ENCODE data around the gene VEGFC. TPM values are rescaled to one million over a fixed set of nuclear protein-coding genes. Genes with fewer than 3 reads are reported as not detected.

VEGFC gene
- total RNA-seq, 4 donors from 2014 or later: 34.4 to 58.7 (median 43.0) TPM

DNA sequence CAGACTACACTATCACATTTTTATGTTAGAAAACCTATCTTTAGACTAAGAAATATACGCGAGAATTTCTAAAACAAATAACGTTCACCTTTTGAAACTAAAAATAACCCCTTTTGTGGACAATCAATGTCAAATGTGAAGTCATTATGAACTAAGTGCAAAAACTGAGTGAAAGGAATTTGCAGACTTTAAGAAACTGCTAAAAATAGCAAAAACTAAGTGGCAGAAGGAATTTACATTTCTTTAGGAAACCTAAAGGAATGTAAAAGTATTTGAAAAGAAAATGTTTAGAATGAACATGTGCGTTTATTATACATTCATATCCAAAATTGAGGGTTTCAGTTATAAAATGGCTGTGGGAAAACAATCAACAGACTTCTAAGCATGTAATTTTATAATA lies 58.3 kb downstream of the VEGFC start:
- peaks cover 0 to 4% of the 10 kb centered on the region in 2 donors for H3K4me1 ChIP-seq
- H3K27me3 ChIP-seq: no peaks in the 10 kb centered on the region
- H3K4me3 ChIP-seq (replicated peaks in 1 of 3): no peak overlapping the region
- no peaks in the 10 kb centered on the region for H3K9me3 ChIP-seq
- intact Hi-C loops (cut with DNase I): no loop called here
- no peaks in the 10 kb centered on the region for H3K36me3 ChIP-seq
- 53 to 58% methylated on average over 4 of the region's 4 CpGs for WGBS, 2 donors
- no peak for TF ChIP-seq POLR2A (IDR thresholded peaks at IDR 0.05)
- TF ChIP-seq, protein P1, sequence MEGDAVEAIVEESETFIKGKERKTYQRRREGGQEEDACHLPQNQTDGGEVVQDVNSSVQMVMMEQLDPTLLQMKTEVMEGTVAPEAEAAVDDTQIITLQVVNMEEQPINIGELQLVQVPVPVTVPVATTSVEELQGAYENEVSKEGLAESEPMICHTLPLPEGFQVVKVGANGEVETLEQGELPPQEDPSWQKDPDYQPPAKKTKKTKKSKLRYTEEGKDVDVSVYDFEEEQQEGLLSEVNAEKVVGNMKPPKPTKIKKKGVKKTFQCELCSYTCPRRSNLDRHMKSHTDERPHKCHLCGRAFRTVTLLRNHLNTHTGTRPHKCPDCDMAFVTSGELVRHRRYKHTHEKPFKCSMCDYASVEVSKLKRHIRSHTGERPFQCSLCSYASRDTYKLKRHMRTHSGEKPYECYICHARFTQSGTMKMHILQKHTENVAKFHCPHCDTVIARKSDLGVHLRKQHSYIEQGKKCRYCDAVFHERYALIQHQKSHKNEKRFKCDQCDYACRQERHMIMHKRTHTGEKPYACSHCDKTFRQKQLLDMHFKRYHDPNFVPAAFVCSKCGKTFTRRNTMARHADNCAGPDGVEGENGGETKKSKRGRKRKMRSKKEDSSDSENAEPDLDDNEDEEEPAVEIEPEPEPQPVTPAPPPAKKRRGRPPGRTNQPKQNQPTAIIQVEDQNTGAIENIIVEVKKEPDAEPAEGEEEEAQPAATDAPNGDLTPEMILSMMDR (IDR thresholded peaks at IDR 0.05): no peak
- no peak for DNase-seq
- H3K27ac ChIP-seq: no peak overlapping the region

DNA sequence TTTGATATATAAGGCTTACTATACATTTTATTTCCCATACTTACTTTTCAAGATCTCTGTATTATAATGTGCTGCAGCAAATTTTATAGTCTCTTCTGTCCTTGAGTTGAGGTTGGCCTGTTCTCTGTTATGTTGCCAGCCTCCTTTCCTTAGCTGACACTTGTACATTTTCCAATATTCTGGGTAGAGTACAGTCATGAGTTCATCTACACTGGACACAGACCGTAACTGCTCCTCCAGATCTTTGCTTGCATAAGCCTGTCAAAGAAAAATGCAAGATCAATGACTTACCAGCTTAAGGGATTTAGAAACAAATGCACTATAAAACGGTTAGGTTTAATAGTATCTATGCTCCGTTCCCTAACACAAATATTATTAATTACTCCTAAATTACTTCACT lies 63.2 kb downstream of the VEGFC start:
- DNase-seq: no peak
- no peak overlapping the region for H3K4me3 ChIP-seq (replicated peaks in 1 of 3)
- H3K9me3 ChIP-seq: no peaks in the 10 kb centered on the region
- H3K36me3 ChIP-seq: no peaks in the 10 kb centered on the region
- H3K4me1 ChIP-seq: peaks cover 0 to 6% of the 10 kb centered on the region in 2 donors
- no peaks in the 10 kb centered on the region for H3K27me3 ChIP-seq
- TF ChIP-seq, protein P1 (IDR thresholded peaks at IDR 0.05): no peak
- no peak for TF ChIP-seq POLR2A (IDR thresholded peaks at IDR 0.05)
- H3K27ac ChIP-seq: no peak overlapping the region
- 83 to 88% methylated on average over 3 of the region's 3 CpGs for WGBS, 2 donors
- intact Hi-C loops (cut with DNase I): no loop called here

DNA sequence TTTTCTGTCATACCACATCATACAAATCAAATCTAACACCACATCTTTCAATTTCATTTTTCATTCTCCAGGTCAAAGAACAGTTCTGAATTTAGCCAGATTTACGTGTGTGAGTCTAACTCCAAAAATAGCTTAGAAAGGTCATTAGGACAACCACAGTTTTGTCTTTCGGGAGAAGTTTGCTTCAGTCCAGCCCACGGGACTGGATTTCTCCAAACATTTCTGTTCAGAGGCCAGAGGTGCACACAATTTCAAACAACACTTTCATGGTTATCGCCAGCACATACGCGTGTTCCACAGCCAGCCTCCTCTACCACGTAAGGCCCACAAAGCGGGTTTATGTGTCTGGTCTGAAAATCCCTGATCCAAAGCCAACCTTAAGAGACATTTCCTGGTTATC lies 65.9 kb downstream of the VEGFC start:
- Histone ChIP-seq H3K27ac (no peak overlapping the region), H3K9me3 (no peaks in the 10 kb centered on the region), H3K36me3 (no peaks in the 10 kb centered on the region), H3K27me3 (no peaks in the 10 kb centered on the region), H3K4me1 (peaks cover 0 to 3% of the 10 kb centered on the region in 2 donors), H3K4me3 (replicated peaks in 1 of 3) (no peak overlapping the region)
- DNase-seq: no peak
- no peak for TF ChIP-seq POLR2A (IDR thresholded peaks at IDR 0.05)
- TF ChIP-seq, protein P1 (IDR thresholded peaks at IDR 0.05): no peak
- intact Hi-C loops (cut with DNase I): no loop called here
- 72 to 79% methylated on average over 8 of the region's 8 CpGs for WGBS, 2 donors

DNA sequence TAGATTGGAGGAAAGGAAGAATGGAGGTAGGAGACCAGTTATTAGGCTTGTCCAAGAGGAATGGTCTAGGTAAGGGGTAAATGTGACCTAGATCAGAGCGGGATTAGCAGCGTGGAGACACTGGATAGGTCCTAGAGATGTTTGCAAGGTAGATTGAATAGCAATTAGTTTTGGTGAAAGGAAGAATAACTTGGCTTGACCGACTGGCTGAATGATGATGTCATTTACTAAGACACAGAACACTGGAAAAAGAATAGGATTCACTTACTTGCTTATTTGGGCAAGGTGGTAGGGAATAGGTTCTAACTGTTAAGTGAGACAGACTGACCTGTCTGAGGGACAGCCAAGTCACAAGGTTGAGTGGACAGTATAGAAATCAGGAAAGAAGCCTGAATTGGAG lies 71.3 kb downstream of the VEGFC start:
- Histone ChIP-seq H3K27me3 (no peaks in the 10 kb centered on the region), H3K4me3 (replicated peaks in 1 of 3) (no peak overlapping the region), H3K36me3 (no peaks in the 10 kb centered on the region), H3K9me3 (no peaks in the 10 kb centered on the region), H3K4me1 (peaks cover 0 to 22% of the 10 kb centered on the region in 2 donors), H3K27ac (no peak overlapping the region)
- WGBS, 2 donors: 94 to 97% methylated on average over 3 of the region's 3 CpGs
- no peak for DNase-seq
- TF ChIP-seq, protein P1 (IDR thresholded peaks at IDR 0.05): no peak
- TF ChIP-seq POLR2A (IDR thresholded peaks at IDR 0.05): no peak
- intact Hi-C loops (cut with DNase I): no loop called here

DNA sequence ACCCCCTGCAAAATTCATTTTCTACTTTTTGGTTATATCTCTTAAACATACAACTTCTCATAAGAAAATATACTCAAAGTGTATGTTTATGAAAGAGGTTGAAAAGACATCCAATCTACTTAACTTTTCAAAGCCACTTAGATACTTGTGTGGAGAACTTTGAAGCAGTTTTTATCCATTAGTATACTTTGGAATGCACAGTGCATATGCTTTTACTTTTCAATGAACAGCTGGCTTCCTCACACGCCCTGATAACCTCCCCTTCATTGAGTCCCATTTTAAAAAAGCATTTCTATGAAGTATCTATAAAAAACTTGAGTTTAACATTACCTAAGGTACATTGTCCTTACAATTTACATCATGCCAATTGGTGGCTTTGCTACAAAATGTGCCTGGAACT lies 73.8 kb downstream of the VEGFC start:
- Histone ChIP-seq H3K9me3 (no peaks in the 10 kb centered on the region), H3K27me3 (no peaks in the 10 kb centered on the region), H3K27ac (no peak overlapping the region), H3K36me3 (no peaks in the 10 kb centered on the region), H3K4me1 (peaks cover 0 to 18% of the 10 kb centered on the region in 2 donors), H3K4me3 (replicated peaks in 1 of 3) (no peak overlapping the region)
- TF ChIP-seq POLR2A (IDR thresholded peaks at IDR 0.05): no peak
- TF ChIP-seq, protein P1 (IDR thresholded peaks at IDR 0.05): no peak
- no peak for DNase-seq
- WGBS, 2 donors: 49% methylated on average over 1 of the region's 1 CpG
- intact Hi-C loops (cut with DNase I): no loop called here
